Panc1 (cell line): ENCODE results near the gene DLG2.

Source experiments
- POLR2AphosphoS5 ChIP-seq: IDR thresholded peaks from 2 replicates; pipeline ENCODE4 v1.6.1; 2012; ENCODE audit warnings: mild to moderate bottlenecking, low read depth, low read length, moderate library complexity
- SIN3A ChIP-seq: IDR thresholded peaks from 2 replicates; pipeline ENCODE4 v1.6.1; 2012; ENCODE audit warnings: low read depth, mild to moderate bottlenecking, low read length, moderate library complexity, borderline replicate concordance; ENCODE audit not compliant: insufficient read depth
- TCF7L2 ChIP-seq: IDR thresholded peaks from 2 replicates; pipeline ENCODE4 v1.6.1; 2011; ENCODE audit warnings: mild to moderate bottlenecking, low read depth, low read length, inconsistent platforms
- TF ChIP-seq, protein P1 (sequence below): fragments of 450-650 bp; IDR thresholded peaks from 2 replicates; pipeline ENCODE4 v1.5.1; 2017; ENCODE audit warnings: mild to moderate bottlenecking
- TF ChIP-seq, protein P2 (sequence below), 2 experiments: IDR thresholded peaks; 2 replicates each; pipeline ENCODE4 v1.6.1; 2011 to 2012; ENCODE audit warnings: low read depth in 2 of 2, control low read depth in 1 of 2, low read length in 1 of 2, mild to moderate bottlenecking in 1 of 2, moderate library complexity in 1 of 2; ENCODE audit not compliant: insufficient read depth in 1 of 2

DNA sequence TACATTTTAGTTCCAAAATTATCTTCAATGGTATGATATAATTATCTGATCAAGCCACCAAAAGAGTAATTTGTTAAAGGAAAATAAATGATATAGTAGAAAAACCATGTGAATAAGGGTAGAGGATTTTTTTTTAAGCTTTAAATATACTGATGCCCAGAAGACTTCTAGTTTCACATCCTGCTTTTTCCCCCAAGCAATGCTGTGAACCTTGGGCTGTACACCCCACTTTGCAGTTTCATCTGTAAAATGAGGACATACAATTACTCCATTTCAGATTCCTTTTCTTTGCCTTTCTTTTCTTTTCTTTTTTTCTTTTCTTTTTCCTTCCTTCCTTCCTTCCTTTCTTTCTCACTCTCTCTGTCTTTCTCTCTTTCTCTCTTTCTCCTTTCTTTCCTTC is 1125.4 kb downstream of the DLG2 start:
- TF ChIP-seq, protein P1, sequence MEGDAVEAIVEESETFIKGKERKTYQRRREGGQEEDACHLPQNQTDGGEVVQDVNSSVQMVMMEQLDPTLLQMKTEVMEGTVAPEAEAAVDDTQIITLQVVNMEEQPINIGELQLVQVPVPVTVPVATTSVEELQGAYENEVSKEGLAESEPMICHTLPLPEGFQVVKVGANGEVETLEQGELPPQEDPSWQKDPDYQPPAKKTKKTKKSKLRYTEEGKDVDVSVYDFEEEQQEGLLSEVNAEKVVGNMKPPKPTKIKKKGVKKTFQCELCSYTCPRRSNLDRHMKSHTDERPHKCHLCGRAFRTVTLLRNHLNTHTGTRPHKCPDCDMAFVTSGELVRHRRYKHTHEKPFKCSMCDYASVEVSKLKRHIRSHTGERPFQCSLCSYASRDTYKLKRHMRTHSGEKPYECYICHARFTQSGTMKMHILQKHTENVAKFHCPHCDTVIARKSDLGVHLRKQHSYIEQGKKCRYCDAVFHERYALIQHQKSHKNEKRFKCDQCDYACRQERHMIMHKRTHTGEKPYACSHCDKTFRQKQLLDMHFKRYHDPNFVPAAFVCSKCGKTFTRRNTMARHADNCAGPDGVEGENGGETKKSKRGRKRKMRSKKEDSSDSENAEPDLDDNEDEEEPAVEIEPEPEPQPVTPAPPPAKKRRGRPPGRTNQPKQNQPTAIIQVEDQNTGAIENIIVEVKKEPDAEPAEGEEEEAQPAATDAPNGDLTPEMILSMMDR = no peak
- TF ChIP-seq POLR2AphosphoS5 (no peak), SIN3A (no peak), TCF7L2 (no peak)
- TF ChIP-seq, protein P2, sequence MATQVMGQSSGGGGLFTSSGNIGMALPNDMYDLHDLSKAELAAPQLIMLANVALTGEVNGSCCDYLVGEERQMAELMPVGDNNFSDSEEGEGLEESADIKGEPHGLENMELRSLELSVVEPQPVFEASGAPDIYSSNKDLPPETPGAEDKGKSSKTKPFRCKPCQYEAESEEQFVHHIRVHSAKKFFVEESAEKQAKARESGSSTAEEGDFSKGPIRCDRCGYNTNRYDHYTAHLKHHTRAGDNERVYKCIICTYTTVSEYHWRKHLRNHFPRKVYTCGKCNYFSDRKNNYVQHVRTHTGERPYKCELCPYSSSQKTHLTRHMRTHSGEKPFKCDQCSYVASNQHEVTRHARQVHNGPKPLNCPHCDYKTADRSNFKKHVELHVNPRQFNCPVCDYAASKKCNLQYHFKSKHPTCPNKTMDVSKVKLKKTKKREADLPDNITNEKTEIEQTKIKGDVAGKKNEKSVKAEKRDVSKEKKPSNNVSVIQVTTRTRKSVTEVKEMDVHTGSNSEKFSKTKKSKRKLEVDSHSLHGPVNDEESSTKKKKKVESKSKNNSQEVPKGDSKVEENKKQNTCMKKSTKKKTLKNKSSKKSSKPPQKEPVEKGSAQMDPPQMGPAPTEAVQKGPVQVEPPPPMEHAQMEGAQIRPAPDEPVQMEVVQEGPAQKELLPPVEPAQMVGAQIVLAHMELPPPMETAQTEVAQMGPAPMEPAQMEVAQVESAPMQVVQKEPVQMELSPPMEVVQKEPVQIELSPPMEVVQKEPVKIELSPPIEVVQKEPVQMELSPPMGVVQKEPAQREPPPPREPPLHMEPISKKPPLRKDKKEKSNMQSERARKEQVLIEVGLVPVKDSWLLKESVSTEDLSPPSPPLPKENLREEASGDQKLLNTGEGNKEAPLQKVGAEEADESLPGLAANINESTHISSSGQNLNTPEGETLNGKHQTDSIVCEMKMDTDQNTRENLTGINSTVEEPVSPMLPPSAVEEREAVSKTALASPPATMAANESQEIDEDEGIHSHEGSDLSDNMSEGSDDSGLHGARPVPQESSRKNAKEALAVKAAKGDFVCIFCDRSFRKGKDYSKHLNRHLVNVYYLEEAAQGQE (IDR thresholded peaks at IDR 0.05; ENCODE audit: insufficient read depth in 1 of 2, low read depth in 2 of 2, low read length in 1 of 2) = no peak
